GM19025 (cell line): Measurements from ENCODE around the gene IFIH1.

Experiments used
- ATAC-seq: cut with Tn5 transposase; IDR thresholded peaks from one replicate; pipeline ENCODE4 v1.9.1; 2021; ENCODE audit warnings: mild to moderate bottlenecking, low read depth, moderate library complexity; ENCODE audit not compliant: unreplicated experiment

The IFIH1 gene

DNA sequence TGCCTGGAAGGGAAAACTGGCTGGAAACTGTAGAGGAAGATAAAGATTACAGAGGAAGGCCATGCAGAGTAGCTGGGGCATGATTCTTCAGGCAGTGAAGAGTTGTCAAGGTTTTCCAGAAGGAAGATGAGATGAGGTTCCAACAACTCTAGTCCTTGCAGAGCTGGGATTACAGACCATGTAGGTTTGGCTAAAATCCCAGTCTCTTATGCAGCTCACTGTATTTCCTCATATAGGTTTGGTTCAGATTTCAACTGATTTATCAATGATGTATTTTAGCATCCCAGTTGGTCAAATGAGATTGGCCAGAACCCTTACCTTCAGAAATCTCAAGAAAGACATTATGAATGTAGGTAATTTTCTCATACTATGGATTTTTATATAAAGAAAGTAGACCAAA, 91.6 kb downstream of the IFIH1 start:
- ATAC-seq, result no peak

DNA sequence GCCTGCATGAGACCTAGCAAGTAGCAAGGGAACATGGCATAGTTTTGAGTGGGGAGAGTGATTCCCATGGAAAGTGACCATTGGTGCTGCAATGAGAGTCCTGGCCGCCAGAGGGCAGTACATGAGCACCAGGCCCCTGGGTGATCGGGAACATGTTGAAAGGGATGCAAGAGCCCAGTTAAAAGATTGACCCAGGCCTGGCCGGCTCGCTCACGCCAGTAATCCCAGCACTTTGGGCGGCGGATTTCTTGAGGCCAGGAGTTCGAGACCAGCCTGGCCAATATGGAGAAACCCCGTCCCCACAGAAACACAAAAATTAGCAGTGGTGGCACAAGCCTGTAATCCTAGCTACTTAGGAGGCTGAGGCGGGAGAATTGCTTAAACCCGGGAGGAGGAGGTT, 97.4 kb downstream of the IFIH1 start:
- ATAC-seq, result no peak

DNA sequence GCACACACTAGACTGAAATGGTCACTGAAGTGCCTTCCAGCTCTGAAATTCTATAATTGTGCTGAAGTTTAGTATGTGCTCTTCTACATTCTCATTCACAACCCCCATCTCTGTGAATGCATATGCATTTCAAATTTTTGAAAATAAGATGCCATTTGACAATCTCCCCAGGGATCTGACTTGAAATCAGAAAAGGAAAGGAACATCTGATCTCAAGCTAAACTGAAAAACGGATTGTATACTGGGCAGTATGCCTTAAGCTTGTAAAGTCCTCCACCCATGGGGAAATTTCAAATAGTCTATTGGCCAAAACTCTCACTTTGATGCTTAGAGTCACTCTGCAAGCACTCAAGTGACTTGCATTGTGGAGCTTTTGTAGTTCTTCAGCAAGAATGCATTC, 98.1 kb downstream of the IFIH1 start:
- ATAC-seq, result no peak

DNA sequence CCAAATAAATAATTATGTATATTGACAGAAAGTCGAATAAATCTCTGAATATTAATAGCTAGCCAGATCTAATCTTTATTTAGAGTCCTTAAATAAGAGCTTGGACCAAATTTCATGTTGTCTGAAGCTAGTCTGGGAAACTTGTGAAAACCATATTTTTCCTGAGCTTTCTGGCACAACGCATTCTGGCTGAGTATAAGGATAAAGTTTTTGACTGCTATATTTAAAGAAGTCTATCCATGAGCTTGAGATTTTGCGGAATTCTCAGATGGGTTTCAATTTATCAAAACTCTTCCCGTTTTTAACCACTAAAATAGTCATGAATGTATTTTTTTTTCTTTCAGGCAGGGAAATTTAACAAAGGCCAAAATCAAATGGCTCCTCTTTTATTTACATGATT, 99.1 kb downstream of the IFIH1 start:
- ATAC-seq, result no peak

DNA sequence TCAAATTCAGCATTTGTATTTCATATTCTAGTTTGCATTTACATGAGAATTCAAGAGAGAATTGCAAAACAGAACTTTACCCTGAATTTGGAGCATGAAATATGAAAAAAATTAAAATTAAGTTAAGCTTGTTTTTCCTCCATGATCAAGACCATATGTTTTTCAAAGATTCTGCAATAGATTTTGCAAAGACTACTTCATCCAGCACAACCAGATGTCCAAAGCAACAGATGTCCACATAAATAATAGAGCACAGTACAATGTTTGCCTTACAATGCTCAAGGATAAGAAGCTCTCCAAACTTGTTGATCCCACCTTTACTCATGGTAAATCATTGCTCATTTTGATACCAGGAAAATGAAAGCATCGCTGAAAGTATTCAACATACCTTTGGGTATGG, 100.9 kb downstream of the IFIH1 start:
- no peak for ATAC-seq
